ENCODE data around the gene NFYC.

NFYC gene

DNA sequence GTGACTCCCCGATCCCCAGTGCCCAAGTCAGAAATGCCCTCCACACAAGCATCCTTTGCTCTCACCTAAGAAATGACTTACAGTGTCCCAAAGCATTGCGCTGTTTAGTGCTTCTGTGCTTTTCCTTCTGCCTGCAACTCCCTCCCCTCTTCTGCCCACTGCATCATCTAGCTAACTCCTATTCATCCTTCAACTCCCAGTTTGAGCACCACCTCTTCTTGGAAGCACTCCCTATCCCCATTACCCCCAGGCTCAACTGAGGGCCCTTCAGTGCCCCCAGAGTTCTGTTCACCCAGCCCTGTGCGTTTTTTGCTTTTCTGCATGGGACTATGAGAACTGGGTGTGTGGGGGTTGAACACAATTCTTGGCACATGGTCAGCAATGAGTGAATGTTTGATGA is 102.1 kb downstream of the NFYC start:
- Histone ChIP-seq H3K9me2 (replicated peaks; ENCODE audit: low read depth, low read length) (no peaks in the 10 kb centered on the region), H3K4me1 (ENCODE audit: insufficient read depth, low read length, poor library complexity, severe bottlenecking) (peaks cover 10% of the 10 kb centered on the region), H4K20me1 (ENCODE audit: insufficient read depth, low read length, poor library complexity, severe bottlenecking) (no peaks in the 10 kb centered on the region), H2AFZ (ENCODE audit: low read length) (no peak overlapping the region), H3K9ac (ENCODE audit: low read depth, low read length, poor library complexity, severe bottlenecking) (no peak overlapping the region), H3K4me3 (ENCODE audit: low read length, poor library complexity, severe bottlenecking) (no peak overlapping the region), H3K79me2 (ENCODE audit: insufficient read depth, low read length) (no peaks in the 10 kb centered on the region), H3K27me3 (ENCODE audit: insufficient read depth, low read length, poor library complexity, severe bottlenecking) (no peaks in the 10 kb centered on the region), H3K9me3 (ENCODE audit: insufficient read depth, low read depth, low read length) (no peaks in the 10 kb centered on the region), H3K4me2 (ENCODE audit: low read depth, low read length, poor library complexity, severe bottlenecking) (no peak overlapping the region), H3K36me3 (ENCODE audit: insufficient read depth, low read length) (no peaks in the 10 kb centered on the region), H3F3A (ENCODE audit: low read depth) (no peaks in the 10 kb centered on the region)
- TF ChIP-seq EZH2phosphoT487 (IDR thresholded peaks at IDR 0.05; ENCODE audit: borderline replicate concordance) = no peak

DNA sequence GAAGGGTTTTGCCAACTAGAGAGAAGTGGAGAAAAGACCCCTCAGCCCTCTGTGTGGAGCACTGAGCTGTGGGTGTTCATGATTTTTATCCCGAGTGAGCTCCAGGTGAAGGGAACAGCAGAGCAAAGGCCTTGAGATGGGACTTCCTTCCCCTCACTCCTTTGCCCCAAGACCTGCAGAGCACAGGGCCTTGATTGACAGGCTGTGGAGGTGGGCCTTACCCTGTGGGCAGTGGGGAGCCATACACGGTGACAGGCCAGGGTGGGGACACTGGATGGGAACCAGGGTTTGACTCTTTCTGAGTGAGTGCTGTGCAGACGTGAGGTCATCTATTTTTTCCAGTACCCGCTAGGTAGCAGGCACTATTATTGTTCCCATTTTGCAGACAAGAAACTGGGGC is 102.5 kb downstream of the NFYC start:
- Histone ChIP-seq H3K4me2 (ENCODE audit: low read depth, low read length, poor library complexity, severe bottlenecking) (no peak overlapping the region), H3K79me2 (ENCODE audit: insufficient read depth, low read length) (no peaks in the 10 kb centered on the region), H3K27me3 (ENCODE audit: insufficient read depth, low read length, poor library complexity, severe bottlenecking) (no peaks in the 10 kb centered on the region), H3K4me1 (ENCODE audit: insufficient read depth, low read length, poor library complexity, severe bottlenecking) (peaks cover 10% of the 10 kb centered on the region), H2AFZ (ENCODE audit: low read length) (no peak overlapping the region), H3K9me2 (replicated peaks; ENCODE audit: low read depth, low read length) (no peaks in the 10 kb centered on the region), H3K9ac (ENCODE audit: low read depth, low read length, poor library complexity, severe bottlenecking) (no peak overlapping the region), H4K20me1 (ENCODE audit: insufficient read depth, low read length, poor library complexity, severe bottlenecking) (no peaks in the 10 kb centered on the region), H3K36me3 (ENCODE audit: insufficient read depth, low read length) (no peaks in the 10 kb centered on the region), H3K4me3 (ENCODE audit: low read length, poor library complexity, severe bottlenecking) (no peak overlapping the region), H3F3A (ENCODE audit: low read depth) (no peaks in the 10 kb centered on the region), H3K9me3 (ENCODE audit: insufficient read depth, low read depth, low read length) (no peaks in the 10 kb centered on the region)
- TF ChIP-seq, protein P1, sequence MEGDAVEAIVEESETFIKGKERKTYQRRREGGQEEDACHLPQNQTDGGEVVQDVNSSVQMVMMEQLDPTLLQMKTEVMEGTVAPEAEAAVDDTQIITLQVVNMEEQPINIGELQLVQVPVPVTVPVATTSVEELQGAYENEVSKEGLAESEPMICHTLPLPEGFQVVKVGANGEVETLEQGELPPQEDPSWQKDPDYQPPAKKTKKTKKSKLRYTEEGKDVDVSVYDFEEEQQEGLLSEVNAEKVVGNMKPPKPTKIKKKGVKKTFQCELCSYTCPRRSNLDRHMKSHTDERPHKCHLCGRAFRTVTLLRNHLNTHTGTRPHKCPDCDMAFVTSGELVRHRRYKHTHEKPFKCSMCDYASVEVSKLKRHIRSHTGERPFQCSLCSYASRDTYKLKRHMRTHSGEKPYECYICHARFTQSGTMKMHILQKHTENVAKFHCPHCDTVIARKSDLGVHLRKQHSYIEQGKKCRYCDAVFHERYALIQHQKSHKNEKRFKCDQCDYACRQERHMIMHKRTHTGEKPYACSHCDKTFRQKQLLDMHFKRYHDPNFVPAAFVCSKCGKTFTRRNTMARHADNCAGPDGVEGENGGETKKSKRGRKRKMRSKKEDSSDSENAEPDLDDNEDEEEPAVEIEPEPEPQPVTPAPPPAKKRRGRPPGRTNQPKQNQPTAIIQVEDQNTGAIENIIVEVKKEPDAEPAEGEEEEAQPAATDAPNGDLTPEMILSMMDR (conservative IDR thresholded peaks at IDR 0.05; ENCODE audit: low read length) = no peak
- TF ChIP-seq EZH2phosphoT487 (IDR thresholded peaks at IDR 0.05; ENCODE audit: borderline replicate concordance) = no peak

DNA sequence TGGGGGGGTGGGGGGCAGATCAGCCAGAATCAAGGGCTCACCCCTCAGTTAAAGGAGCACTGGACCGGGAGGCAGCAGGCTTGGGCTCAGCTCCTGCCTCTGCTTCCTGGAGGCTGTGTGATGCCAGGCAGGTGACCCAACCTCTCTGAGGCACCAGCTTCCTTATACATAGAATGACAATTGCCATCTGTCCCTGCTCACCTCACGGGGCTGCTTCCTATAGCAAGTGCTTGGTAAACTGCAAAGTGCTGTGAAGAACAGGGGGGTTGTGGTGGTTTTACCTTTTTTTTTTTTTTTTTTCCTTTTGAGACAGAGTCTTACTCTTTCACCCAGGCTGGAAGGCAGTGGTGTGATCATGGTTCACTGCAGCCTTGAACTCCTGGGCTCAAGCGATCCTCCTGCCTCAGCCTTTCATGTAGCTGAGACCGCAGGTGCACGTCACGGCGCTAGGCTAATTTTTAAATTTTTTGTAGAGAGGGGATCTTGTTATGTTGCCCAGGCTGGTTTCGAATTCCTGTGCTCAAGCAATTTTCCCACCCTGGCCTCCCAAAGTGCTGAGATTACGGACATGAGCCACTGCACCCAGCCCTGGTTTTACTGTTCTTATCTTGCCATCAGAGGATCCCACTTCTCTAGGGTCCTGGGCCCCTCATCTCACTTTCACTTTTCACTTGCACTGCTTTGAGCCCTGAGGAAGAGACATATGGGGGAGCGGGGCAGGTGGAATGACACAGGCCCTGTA is 103.6 kb downstream of the NFYC start:
- Histone ChIP-seq H3K9ac (ENCODE audit: low read depth, low read length, poor library complexity, severe bottlenecking) (no peak overlapping the region), H3K4me2 (ENCODE audit: low read depth, low read length, poor library complexity, severe bottlenecking) (peak overlapping the region; percentile 1), H2AFZ (ENCODE audit: low read length) (no peak overlapping the region)

More for the DNA sequence above, 103.6 kb downstream of the NFYC start:
- Histone ChIP-seq H3K27me3 (ENCODE audit: insufficient read depth, low read length, poor library complexity, severe bottlenecking) (no peaks in the 10 kb centered on the region), H3K9me3 (ENCODE audit: insufficient read depth, low read depth, low read length) (no peaks in the 10 kb centered on the region), H3K36me3 (ENCODE audit: insufficient read depth, low read length) (no peaks in the 10 kb centered on the region), H3F3A (ENCODE audit: low read depth) (no peaks in the 10 kb centered on the region), H3K4me1 (ENCODE audit: insufficient read depth, low read length, poor library complexity, severe bottlenecking) (peaks cover 10% of the 10 kb centered on the region), H3K9me2 (replicated peaks; ENCODE audit: low read depth, low read length) (no peaks in the 10 kb centered on the region), H3K4me3 (ENCODE audit: low read length, poor library complexity, severe bottlenecking) (no peak overlapping the region), H4K20me1 (ENCODE audit: insufficient read depth, low read length, poor library complexity, severe bottlenecking) (no peaks in the 10 kb centered on the region), H3K79me2 (ENCODE audit: insufficient read depth, low read length) (no peaks in the 10 kb centered on the region)
- TF ChIP-seq, protein P1 (conservative IDR thresholded peaks at IDR 0.05; ENCODE audit: low read length) = no peak
- no peak for TF ChIP-seq EZH2phosphoT487 (IDR thresholded peaks at IDR 0.05; ENCODE audit: borderline replicate concordance)
